HG02970 (cell line): ENCODE data around the gene HHAT.

Source experiments
- ATAC-seq: cut with Tn5 transposase; IDR thresholded peaks from one replicate; pipeline ENCODE4 v1.9.1; 2021; ENCODE audit warnings: mild to moderate bottlenecking, moderate library complexity, moderate number of reproducible peaks; ENCODE audit not compliant: unreplicated experiment, low FRiP score

The HHAT gene

GRCh38 chr1:210328746-210329503 lies at the start of gene HHAT:
TSS of gene HHAT (plus strand) at chr1:210328902. CDS start at chr1:210348976, 20,074 bp downstream.
- ATAC-seq: peak; percentile 54

GRCh38 chr1:210280221-210280620 lies 48.5 kb upstream of the HHAT start:
- no peak for ATAC-seq

GRCh38 chr1:210288116-210288515 lies 40.6 kb upstream of the HHAT start:
- ATAC-seq: no peak

- no peak for ATAC-seq
These were observed 39.5 kb upstream of the HHAT start for GRCh38 chr1:210289248-210289647.

- no peak for ATAC-seq
These were observed 37.5 kb upstream of the HHAT start for GRCh38 chr1:210291081-210291764.

- no peak for ATAC-seq
These were observed 36.9 kb upstream of the HHAT start for GRCh38 chr1:210291786-210292230.

- no peak for ATAC-seq
These were observed 36.4 kb upstream of the HHAT start for GRCh38 chr1:210292231-210292871.

GRCh38 chr1:210293171-210293607 lies 35.5 kb upstream of the HHAT start:
- no peak for ATAC-seq

- no peak for ATAC-seq
These were observed 33.5 kb upstream of the HHAT start for GRCh38 chr1:210294999-210295745.

- ATAC-seq: no peak
These were observed 32.0 kb upstream of the HHAT start for GRCh38 chr1:210296682-210297081.

GRCh38 chr1:210298296-210298695 lies 30.4 kb upstream of the HHAT start:
- no peak for ATAC-seq

GRCh38 chr1:210298936-210299335 lies 29.8 kb upstream of the HHAT start:
- ATAC-seq: no peak

- ATAC-seq: no peak
These were observed 29.2 kb upstream of the HHAT start for GRCh38 chr1:210299501-210299900.

- no peak for ATAC-seq
These were observed 27.6 kb upstream of the HHAT start for GRCh38 chr1:210300923-210301614.

- no peak for ATAC-seq
These were observed 27.1 kb upstream of the HHAT start for GRCh38 chr1:210301615-210302000.

- no peak for ATAC-seq
These were observed 26.2 kb upstream of the HHAT start for GRCh38 chr1:210302501-210302900.

GRCh38 chr1:210303391-210303790 lies 25.3 kb upstream of the HHAT start:
- no peak for ATAC-seq

GRCh38 chr1:210310562-210311153 lies 18.0 kb upstream of the HHAT start:
- no peak for ATAC-seq

GRCh38 chr1:210311726-210312493 lies 16.8 kb upstream of the HHAT start:
- no peak for ATAC-seq
